ENCODE measurements around the gene TRPM2.

The TRPM2 gene

GRCh38 chr21:44359396-44359795 is 6.0 kb downstream of the TRPM2 start:
- no peak for TF ChIP-seq CTCF (IDR thresholded peaks at IDR 0.05)

DNA sequence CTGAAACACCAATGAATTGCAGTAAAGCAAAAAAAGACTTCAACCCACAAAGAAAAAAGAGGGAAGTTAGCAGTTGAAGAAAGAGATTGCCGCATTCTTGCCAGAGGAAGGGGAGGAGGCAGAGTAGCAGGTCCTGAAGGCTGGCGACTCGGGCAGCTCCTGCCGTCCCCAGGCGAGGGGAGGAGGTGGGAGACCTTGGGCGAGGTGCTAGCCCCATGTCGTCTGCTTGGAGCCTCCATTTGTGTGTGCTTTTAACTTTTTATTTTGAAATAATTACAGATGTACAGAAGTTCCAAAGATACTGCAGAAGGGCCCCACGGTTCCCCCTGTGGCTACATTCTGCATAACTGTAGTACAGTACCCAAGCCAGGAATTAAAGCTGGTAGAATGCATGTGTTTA is 6.7 kb downstream of the TRPM2 start:
- no peak for TF ChIP-seq CTCF (IDR thresholded peaks at IDR 0.05)

GRCh38 chr21:44363278-44363677 is 9.9 kb downstream of the TRPM2 start:
- TF ChIP-seq CTCF (IDR thresholded peaks at IDR 0.05) = no peak

- TF ChIP-seq CTCF (IDR thresholded peaks at IDR 0.05) = no peak
These were observed 11.0 kb downstream of the TRPM2 start for GRCh38 chr21:44364151-44365053.

DNA sequence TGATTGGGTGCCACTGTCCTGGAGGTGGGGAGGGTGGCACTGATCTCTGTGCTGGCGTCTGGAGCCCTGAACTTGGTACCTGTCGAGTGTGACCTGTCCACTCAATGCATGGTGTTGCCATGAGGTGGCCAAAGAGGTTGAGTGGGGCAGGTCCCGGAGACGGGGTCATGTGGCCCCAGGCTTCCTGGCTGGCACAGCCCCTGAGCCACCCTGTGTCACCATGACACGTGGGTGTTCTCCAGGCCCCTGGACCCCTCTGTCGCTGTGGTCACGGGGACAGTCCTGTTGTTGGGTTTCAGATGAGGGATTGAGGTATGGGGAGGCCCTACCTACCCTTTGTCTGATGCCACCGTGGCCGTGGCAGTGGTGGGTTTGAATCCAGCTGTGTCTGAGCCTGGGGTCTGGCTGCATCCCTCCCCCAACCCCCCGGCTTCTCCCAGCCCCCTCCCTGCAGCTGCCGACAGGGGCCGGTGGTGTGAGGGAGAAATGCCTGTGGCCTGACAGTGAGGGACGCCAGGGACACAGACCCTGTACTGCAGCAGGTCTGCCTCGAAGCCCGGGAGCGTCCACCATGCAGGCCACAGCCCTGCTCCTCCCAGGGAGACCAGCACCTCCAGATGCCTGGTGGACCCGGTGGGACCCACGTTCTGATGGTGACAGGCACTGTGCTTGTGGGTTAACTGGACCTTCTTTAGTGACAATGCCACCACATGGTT is 12.0 kb downstream of the TRPM2 start:
- no peak for TF ChIP-seq CTCF (IDR thresholded peaks at IDR 0.05)

DNA sequence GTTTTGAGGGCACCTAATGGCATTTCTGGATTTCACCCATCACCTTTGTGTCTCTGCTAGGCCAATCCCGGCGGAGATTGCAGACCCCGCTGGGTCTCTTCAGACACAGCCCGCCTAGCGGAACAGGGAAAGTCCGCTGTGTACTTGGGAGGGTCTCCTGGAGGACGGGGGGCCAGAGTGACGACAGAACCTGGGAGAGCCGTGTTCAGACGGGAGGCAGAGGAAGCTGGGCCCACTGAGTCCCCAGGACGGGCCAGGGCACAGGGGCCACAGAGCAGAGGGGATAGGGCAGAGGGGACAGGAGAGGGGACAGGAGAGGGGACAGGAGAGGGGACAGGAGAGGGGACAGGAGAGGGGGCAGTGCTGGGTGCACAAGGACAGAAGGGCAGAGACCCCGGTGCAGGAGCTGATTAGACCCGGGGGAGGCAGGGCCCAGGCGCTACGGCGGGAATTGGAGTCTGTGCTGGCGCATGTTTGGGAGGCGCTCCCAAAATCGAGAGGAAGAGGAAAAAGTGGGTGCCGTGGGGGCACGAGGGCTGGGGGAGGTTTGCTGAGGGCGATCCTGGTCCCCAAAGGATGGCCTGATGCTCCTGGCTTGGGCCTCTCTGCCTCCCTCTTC is 12.7 kb downstream of the TRPM2 start:
- TF ChIP-seq CTCF (IDR thresholded peaks at IDR 0.05) = no peak

- TF ChIP-seq CTCF (IDR thresholded peaks at IDR 0.05) = no peak
These were observed 13.3 kb downstream of the TRPM2 start for GRCh38 chr21:44366586-44367211.
